ENCODE measurements around the gene SLC17A1. TPM values are rescaled to one million over a fixed set of nuclear protein-coding genes. Genes with fewer than 3 reads are reported as not detected.

The SLC17A1 gene
- total and polyA plus RNA-seq, 8 donors: not detected

DNA sequence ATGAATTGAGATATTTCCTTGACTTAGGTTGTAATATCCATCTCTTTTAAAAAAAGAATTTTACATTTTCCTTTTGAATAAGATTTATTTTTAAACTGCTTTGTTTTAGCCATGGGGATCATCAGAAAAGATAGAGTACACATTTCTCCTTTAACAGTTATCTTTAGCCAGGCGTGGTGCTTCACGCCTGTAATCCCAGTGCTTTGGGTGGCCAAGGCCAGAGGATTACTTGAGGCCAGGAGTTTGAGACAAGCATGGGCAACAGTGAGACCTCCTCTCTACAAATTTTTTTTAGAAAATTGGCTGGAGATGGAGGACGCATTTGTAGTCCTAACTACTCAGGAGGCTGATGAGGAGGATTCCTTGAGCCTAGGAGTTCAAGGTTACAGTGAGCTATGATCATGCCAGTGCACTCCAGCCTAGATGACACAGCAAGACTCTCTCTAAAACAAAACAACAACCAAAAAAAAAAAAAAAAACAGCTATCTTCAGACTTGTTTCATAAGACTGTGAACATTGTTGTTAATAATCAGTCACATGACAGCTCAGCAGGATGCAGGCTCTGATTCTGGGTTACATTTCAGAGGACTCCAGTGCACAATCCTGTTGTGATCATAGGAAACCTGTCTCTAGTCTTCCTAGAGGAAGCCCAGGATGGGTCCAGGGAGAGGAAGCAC lies 44.2 kb upstream of the SLC17A1 start:
- H3K27ac ChIP-seq: no peak overlapping the region
- H3K4me3 ChIP-seq: no peak overlapping the region
- TF ChIP-seq POLR2A (IDR thresholded peaks at IDR 0.05): no peak
- no peak for TF ChIP-seq EP300 (IDR thresholded peaks at IDR 0.05)
- TF ChIP-seq, protein P1, sequence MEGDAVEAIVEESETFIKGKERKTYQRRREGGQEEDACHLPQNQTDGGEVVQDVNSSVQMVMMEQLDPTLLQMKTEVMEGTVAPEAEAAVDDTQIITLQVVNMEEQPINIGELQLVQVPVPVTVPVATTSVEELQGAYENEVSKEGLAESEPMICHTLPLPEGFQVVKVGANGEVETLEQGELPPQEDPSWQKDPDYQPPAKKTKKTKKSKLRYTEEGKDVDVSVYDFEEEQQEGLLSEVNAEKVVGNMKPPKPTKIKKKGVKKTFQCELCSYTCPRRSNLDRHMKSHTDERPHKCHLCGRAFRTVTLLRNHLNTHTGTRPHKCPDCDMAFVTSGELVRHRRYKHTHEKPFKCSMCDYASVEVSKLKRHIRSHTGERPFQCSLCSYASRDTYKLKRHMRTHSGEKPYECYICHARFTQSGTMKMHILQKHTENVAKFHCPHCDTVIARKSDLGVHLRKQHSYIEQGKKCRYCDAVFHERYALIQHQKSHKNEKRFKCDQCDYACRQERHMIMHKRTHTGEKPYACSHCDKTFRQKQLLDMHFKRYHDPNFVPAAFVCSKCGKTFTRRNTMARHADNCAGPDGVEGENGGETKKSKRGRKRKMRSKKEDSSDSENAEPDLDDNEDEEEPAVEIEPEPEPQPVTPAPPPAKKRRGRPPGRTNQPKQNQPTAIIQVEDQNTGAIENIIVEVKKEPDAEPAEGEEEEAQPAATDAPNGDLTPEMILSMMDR (IDR thresholded peaks at IDR 0.05): no peak
- TF ChIP-seq POLR2AphosphoS5 (IDR thresholded peaks at IDR 0.05): no peak
- H3K27me3 ChIP-seq: no peaks in the 10 kb centered on the region
- H3K9me3 ChIP-seq: no peaks in the 10 kb centered on the region
- no peak for DNase-seq
- no peaks in the 10 kb centered on the region for H3K36me3 ChIP-seq
- WGBS, 5 donors: 86 to 95% (median 92%) methylated on average over 3 of the region's 3 CpGs
- H3K4me1 ChIP-seq: no peaks in the 10 kb centered on the region
- intact Hi-C loops (cut with DNase I; ENCODE audit: low total_unique reads): no loop called here

DNA sequence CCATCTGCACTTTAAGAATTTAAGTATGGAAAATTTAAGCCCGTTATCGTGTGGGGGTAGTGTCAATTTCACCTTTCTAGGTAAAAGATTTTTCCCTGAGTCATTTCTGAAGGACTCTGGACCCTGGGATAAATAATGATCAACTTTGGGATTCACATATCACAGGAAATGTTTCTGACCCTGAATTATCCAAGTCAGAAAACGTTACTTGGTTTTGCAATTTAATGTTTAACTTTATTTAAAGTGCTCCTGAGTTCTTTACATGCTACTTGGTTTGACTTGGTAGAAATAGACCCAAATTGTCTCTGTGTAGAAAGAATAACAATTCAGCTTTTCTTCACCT lies 43.7 kb upstream of the SLC17A1 start:
- Histone ChIP-seq H3K9me3 (no peaks in the 10 kb centered on the region), H3K4me3 (no peak overlapping the region), H3K36me3 (no peaks in the 10 kb centered on the region), H3K27ac (no peak overlapping the region), H3K27me3 (no peaks in the 10 kb centered on the region), H3K4me1 (no peaks in the 10 kb centered on the region)
- no peak for DNase-seq
- TF ChIP-seq, protein P1 (IDR thresholded peaks at IDR 0.05): no peak
- TF ChIP-seq EP300 (IDR thresholded peaks at IDR 0.05) (no peak), POLR2A (IDR thresholded peaks at IDR 0.05) (no peak), POLR2AphosphoS5 (IDR thresholded peaks at IDR 0.05) (no peak)
- WGBS, 5 donors: 65 to 79% (median 71%) methylated on average over 3 of the region's 3 CpGs
- intact Hi-C loops (cut with DNase I; ENCODE audit: low total_unique reads): no loop called here

DNA sequence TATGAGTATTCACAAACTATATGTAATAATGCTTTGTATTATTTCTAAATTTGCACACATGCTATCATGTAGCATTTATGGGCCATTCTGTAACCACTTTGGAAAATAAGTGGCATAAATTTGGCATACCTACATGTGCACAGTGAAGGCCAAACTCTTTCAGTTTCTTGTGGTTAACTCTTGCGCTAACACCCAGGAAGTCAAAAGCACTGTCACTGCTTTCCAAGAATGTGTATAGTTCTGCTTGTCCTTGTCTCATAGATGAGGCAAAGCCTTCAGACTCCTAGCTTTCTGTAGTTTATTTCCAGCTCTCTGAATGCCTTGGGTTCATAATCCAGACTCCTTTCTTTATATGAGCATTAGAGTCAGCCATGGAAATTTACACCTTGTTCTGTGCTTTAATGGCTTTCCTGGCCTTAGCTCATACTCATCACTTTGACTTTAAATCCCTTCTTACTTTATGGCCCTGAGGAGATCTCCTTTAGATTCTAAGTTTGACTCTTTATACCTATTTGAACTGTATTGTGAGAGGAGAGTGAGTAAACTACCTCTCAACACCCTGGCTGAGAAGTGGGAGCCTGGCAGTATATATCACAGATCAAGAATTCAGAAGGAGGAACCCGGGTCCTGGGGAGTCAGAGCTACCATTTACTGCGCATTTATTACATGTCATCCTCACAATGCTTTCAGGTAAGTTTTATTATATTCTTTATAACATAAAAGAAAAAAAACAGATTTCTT lies 43.1 kb upstream of the SLC17A1 start:
- Histone ChIP-seq H3K4me1 (no peaks in the 10 kb centered on the region), H3K9me3 (no peaks in the 10 kb centered on the region), H3K27me3 (no peaks in the 10 kb centered on the region), H3K36me3 (no peaks in the 10 kb centered on the region), H3K4me3 (no peak overlapping the region), H3K27ac (no peak overlapping the region)
- DNase-seq: no peak
- intact Hi-C loops (cut with DNase I; ENCODE audit: low total_unique reads): no loop called here
- TF ChIP-seq EP300 (IDR thresholded peaks at IDR 0.05): no peak
- TF ChIP-seq, protein P1 (IDR thresholded peaks at IDR 0.05): no peak
- TF ChIP-seq POLR2AphosphoS5 (IDR thresholded peaks at IDR 0.05): no peak
- 84 to 93% (median 88%) methylated on average over 3 of the region's 3 CpGs for WGBS, 5 donors

DNA sequence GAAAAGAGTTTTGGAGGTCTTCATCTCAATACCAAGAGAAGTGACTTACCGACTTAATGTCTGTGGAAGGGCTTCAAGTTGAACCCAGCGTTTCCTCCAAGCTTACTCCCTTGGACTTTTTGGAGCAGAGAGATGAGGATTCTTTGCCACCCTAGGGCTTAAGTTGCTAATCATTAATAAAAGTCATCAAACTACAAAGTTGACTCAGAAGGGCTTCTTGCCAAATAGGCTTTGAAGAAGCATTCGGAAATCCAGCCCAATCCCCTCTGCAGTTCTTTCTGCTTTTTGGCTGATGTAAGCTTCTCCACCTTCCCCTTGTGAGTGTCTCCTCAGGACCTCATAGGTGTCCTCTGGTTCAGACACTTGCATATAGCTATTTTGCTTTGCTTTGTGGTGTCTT lies 42.3 kb upstream of the SLC17A1 start, which contains the start of gene SLC17A3:
SLC17A3 (minus strand) TSS at position 126 of the 400 bp plus-strand sequence. CDS start 5,856 bp downstream, outside the sequence.
- H3K27me3 ChIP-seq: no peaks in the 10 kb centered on the region
- H3K4me1 ChIP-seq: no peaks in the 10 kb centered on the region
- H3K27ac ChIP-seq: no peak within 1 kb of the TSS
- no peaks in the 10 kb centered on the region for H3K36me3 ChIP-seq
- no peak within 1 kb of the TSS for H3K4me3 ChIP-seq
- TF ChIP-seq, protein P1 (IDR thresholded peaks at IDR 0.05): no peak
- TF ChIP-seq EP300 (IDR thresholded peaks at IDR 0.05): no peak
- no peak for TF ChIP-seq POLR2AphosphoS5 (IDR thresholded peaks at IDR 0.05)
- no peak for TF ChIP-seq POLR2A (IDR thresholded peaks at IDR 0.05)
- no peak for DNase-seq
- WGBS, 5 donors: 79 to 87% (median 85%) methylated on average over 3 of the region's 3 CpGs
- no peaks in the 10 kb centered on the region for H3K9me3 ChIP-seq
- intact Hi-C loops (cut with DNase I; ENCODE audit: low total_unique reads): no loop called here
